ENCODE data around the gene PKIB.
"Not testable (repeated sequence)": the region's sequence is repeated elsewhere in the genome, so short reads cannot be mapped to it uniquely, and the experiment has no call there.

PKIB gene

DNA sequence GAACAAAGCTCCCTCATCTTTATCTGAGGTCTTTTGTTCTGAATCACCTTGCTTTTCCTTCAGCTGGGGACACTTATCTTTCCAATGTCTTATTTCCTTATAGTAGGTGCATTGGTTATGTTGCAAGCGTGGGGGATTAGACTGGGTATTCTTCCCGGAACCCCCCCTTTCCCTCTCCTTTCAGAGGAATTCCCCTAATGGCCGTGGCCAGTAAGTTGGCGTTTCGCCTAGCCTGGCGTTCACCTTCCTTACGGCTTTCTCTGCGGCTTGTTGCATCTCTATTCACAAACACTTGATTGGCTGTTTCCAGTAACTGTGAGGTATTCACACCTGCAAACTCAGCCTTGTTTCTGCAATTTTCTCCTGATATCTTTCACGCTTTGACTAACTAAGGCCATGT, 136.5 kb downstream of the PKIB start:
- no peak for DNase-seq (ENCODE audit: low read depth)

DNA sequence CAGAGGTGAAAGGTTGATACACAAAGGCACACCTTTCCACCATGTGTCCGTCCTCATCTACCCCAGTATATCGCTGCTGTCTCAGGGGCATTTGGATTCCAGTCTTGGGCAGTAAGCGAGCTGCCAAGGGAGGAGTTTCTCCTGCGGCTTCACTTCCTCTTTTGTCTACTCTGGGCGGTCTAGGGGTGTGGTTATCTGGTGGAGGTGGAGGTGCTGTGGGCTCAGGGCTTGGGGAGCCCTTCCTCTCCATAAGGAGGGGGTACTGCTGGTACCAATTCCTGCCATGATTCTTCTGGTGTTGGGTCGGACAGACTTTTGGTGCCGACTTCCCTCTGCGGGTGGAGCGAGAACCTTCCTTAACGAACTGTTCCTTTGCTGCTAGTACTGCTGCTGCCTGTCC, 137.4 kb downstream of the PKIB start:
- no peak for DNase-seq (ENCODE audit: low read depth)

DNA sequence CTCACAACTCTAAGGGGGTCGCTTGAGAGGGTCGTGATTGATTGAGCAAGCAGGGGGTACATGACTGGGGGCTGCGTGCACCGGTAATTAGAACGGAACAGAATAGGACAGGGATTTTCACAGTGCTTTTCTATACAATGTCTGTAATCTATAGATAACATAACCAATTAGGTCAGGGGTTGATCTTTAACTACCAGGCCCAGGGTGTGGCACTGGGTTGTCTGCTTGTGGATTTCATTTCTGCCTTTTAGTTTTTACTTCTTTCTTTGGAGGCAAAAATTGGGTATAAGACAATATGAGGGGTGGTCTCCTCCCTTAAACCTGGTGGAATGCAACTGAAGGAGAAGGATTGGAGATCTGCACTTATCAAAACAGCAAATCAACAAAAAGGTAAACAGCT, 138.7 kb downstream of the PKIB start:
- not testable (repeated sequence) for DNase-seq (ENCODE audit: low read depth)

DNA sequence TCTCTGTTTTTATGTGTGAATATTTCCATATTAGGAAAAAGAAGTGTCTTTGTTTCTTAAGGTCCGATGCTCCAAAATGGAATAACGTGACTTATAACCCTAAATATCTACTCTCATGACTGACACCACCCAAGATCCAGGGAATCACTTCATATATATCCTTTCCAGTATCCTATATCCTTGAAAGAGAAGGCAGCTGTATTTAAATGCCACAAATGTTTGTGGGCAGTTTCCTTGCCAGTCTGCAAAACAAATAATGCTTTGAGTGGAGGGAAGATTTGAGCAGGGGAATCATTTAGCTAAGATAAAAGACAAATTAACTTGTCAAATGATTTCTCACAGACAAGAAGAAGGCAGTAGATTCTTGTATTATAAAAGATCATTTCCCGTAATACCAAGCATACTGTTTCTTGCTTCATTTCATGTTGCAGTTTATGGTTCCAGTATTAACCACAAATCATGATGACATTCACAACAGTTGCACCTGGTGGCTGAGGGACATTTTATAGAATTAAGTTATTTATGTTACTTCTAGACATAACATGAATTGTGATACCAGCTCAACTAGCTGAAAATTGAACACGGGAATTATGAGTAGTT, 139.3 kb downstream of the PKIB start:
- DNase-seq (ENCODE audit: low read depth): no peak

DNA sequence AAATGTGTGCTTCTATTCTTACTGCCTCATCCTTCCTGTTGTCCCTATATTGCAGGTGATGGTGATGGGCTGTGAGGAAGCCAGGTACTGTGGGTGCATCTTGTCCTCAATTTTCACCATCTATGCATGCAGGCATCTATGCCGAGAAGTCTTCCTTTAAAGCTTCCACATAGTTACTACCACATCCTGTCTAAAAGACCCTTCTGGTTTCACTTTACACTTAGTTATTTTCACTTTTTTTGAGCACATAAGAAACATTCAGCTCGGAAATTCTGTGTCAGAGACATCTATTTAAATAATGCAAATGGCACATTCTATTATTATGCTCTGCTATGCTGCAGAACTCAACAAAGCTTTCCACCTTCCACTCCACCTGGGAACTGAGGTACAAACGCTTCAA, 141.1 kb downstream of the PKIB start:
- DNase-seq (ENCODE audit: low read depth): no peak

DNA sequence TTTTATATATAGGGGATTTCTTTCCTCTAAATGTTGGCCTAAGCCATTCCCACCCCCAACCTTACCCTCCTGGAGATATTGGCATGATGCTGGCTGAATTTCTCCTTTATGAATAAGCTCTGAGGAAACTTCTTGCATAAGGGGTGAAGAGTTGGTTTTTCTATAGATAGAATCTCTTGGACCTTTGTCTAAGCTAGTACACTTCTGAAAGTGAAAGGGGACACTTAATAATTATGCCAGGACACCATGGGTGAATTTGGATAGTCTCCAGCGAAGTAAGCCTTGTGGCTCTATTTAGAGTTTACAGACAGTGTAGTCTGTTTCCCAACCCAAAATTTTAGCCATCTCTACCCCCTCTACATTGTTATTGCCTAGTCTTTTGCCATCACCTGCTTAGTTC, 142.3 kb downstream of the PKIB start:
- no peak for DNase-seq (ENCODE audit: low read depth)

DNA sequence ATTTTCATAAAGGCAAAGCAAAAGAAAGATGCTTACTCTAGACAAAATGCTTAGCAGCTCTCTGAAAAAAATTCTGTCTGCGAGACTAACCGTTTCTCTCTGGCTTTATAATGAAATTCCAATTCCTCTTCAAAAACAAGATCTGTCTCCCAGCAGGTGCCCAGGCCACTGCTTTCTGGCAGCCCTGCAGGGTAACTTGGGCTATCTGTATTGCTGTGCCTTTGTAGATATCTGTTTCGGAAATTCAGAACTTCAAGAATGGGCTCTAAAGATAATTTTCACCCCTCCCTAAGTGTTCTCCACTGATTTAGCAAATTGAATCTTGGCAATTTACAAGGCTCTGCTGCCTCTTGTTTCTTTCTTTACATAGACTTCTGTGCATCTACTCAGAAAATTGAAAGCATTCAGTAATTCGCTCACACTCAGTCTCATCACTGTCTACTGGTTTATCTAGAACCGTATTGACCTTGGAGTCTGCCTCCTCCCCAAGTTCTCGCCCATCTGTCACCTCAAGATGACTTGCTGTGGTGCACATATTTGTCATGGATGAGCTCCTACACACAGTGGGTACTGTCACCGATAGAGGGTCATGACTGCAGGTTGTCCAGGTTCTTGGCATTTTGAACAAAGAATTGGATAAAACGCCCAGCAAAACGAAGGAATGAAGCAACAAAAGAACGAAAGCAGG, 142.9 kb downstream of the PKIB start:
- DNase-seq (ENCODE audit: low read depth): no peak

DNA sequence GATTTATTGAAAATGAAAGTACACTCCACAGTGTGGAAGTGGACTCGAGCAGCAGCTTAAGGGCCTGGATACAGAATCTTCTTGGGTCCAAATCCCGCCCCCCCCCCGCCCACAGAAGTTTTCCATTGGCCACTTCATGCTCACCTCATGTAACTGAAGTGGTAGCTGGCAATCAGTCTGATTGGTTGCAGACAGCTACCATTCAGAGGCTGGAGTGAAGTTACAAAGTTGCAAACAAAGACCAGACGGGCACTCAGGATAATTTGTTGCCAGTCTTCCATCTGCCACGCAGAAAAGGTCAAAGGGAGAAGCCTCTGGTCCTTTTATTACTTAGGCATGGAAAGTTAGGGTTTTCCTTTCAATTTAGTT, 143.5 kb downstream of the PKIB start:
- no peak for DNase-seq (ENCODE audit: low read depth)

DNA sequence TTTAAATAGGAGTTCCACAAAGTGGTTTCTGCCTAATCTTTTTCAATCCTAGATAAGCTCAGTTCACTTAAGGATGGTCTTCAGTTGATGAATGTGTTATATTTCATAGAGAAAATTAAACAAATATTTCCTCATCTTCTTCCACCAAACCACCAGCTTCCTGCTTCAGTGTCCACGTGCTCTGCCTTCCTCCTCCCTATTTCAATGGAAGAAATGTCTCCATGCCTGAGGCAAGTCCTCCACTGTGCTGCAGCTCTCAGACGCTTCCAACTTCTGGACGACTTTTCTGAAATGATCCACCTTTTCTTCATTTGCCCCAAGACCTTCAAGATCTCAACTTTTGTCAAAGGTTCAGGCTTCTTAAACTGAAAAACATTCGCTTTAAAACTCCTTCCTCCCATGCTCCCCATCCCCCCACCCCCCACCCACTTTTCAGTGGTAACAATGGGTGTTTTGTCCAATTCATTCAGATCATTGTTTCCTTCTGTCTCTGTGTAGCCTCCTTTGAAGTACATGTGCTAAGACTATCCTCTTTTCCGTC, 144.1 kb downstream of the PKIB start:
- DNase-seq (ENCODE audit: low read depth): no peak

DNA sequence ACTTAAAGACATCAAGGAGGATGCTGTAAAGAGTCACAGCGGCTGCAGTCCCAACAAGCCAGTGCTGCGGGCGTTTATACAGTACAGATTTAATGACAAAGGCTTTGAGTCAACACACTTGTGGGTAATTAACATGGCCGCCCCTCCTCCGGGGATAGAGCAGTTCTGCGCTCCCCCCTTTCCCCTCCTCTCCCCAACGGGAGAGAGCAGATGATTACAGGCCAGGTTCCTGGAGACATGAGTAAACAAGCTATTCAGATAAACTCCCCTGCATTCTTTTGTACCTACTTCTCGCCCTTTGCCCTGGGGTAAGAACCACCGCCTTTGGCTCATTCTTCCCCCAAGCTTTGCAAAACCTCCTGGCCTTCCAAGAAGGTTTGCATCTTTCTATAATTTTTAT, 145.7 kb downstream of the PKIB start:
- no peak for DNase-seq (ENCODE audit: low read depth)

DNA sequence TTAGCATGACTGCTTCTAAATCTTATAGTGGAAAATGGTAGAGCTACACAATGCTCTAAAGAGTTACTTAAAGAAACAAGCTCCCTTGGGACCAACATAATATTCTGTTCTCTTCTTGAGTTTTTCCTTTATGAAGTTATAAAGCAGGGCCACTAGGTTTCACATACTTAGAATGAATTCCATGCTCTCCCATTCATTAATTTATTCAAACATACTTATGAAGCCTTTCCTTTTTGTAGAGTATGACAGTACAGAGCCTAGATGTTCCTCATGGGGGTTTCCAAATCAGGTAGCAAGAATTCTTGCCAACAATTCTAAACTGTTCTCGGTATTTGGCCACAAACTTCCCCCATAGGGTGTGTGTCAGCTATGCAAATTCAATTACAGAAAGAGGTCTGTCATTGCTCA, 148.7 kb downstream of the PKIB start:
- DNase-seq (ENCODE audit: low read depth): no peak

DNA sequence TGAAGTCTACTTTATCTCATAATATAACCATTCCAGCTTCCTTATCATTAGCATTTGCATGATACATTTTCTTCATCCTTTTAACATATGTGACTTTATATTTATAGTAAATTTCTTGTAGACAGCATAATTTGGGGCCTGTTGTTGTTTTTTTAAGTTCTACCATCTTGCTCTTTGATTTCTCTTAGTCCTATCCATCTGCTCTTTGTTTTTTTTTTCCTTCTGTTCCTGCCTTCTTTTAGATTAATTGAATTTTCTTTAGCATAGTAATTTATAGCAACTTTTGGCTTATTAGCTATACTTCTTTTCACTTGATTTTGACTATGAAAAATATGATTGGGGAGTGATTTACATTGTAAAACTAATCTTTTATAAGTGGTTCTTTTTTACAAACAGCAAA, 150.1 kb downstream of the PKIB start:
- no peak for DNase-seq (ENCODE audit: low read depth)

DNA sequence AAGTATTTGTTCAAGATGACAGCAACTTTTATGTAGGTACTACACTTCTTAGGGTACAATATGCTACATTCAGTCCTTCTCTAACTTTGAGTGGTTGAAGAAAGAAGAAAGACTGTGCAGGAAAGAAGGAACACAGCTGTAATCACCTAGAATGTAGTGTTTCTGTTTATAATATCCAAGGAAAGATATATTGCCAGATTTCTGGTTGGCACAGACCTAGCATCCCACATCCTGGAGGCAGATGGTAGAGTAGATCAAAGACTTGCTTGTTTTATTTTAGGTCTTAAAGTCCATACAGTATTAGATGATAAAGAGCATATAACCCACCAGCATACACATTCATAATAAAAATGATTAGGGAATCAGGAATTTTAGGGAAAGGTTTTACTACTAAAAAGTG, 156.1 kb downstream of the PKIB start:
- DNase-seq (ENCODE audit: low read depth): no peak

DNA sequence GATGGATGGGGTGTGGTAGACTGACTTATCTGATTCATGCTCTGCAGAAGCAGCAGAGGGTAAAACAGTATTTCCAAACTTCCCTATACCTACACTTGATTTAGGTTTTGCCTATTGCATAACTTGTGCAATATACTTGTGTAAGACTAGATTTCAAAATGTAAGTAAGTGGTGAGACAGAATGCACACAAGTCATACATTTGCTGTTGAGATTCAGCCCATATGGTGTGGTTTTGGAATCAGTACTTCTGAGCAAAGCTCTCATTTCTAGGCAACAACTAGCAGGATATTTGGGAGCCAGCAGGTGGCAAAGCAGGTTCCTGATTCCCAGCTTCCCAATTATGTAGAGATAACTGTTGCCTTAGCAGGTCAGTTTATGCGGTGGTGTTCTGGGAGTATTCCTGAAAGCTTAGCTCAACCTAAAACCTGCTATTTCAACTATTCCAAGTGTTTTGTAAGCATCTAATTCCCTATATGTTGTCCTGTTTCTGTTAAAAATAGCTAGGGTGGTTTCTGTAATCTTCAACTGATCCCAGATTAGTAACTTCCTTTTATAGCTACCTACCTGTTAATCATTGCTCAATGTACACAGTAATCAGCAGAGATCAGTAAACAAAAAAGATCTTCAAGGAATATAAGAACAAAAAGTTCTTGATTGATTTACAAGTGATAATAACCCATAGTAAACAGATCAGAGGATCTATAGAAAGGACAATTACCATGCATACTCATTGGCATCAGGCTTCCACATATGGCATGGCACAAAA, 160.8 kb downstream of the PKIB start:
- no peak for DNase-seq (ENCODE audit: low read depth)

DNA sequence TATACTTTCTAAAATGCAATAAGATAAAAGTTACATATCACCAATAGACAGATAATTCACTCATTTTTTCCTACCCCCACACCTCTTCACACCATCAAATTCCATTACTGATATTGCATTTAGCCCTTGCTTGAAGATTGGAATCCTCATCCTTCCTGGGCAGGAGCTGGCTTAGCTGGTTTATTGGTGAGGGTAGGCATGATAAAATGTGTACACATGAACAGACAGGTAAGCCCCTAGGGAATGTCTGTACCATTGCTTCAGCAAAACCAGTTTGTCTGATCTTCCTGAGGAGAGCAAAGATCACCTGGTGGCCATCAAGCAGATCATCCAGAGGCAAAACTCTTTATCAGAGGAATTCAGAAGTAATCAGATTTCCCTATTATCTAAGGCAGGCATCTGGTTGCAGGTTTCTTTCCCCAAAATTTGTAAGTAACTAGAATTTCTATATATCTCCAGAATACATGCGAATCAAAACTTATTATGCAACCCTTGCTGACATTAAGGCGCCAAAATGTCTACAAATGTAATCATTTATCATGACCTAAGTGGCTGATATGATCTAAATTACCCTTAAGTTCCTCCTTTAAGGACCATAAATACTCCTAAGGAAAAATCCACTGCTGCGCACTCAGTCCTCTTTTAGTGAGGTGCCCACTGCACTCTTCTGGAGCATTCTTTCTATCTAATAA, 162.7 kb downstream of the PKIB start:
- no peak for DNase-seq (ENCODE audit: low read depth)
